K562 (cell line): ENCODE measurements around the gene SLC35A4. TPM values are rescaled to one million over a fixed set of nuclear protein-coding genes. Genes with fewer than 3 reads are reported as not detected.

ENCODE experiments used
- CBX2 ChIP-seq: fragments of 200-600 bp; sonication (generic); IDR thresholded peaks from one replicate; pipeline ENCODE4 v1.6.1; 2012; ENCODE audit warnings: mild to moderate bottlenecking, low read length, inconsistent platforms; ENCODE audit not compliant: insufficient read depth, poor library complexity, severe bottlenecking
- E2F3 ChIP-seq: fragments of 250-450 bp; sonication (Bioruptor Pico); IDR thresholded peaks from 2 replicates; pipeline ENCODE4 v1.4.0; 2020; ENCODE audit warnings: mild to moderate bottlenecking
- EHMT2 ChIP-seq: fragments of 450-650 bp; IDR thresholded peaks from 2 replicates; pipeline ENCODE4 v1.6.1; 2018; ENCODE audit warnings: antibody characterized with exemption
- HLTF ChIP-seq: fragments of 450-650 bp; IDR thresholded peaks from 2 replicates; pipeline ENCODE4 v1.6.1; 2016
- IRF2 ChIP-seq: sonication (generic); formaldehyde crosslinking; IDR thresholded peaks from 2 replicates; pipeline ENCODE4 v1.8.1; 2022; ENCODE audit warnings: mild to moderate bottlenecking, missing genetic modification reagents
- JUN ChIP-seq, 2 experiments: sonication (generic) in 1 of 2; formaldehyde crosslinking in 1 of 2; IDR thresholded peaks; 2 replicates each; pipeline versions ENCODE4 v1.6.1 to v1.8.0; 2012 to 2022; ENCODE audit warnings: borderline replicate concordance in 2 of 2, mild to moderate bottlenecking in 2 of 2, improper control_type of control experiment in 1 of 2, low read depth in 1 of 2, low read length in 1 of 2, missing genetic modification reagents in 1 of 2
- JUNB ChIP-seq: fragments of 450-650 bp; formaldehyde crosslinking; conservative IDR thresholded peaks from 2 replicates; pipeline ENCODE4 v1.4.0; 2020; ENCODE audit warnings: mild to moderate bottlenecking
- NCOR1 ChIP-seq: fragments of 450-650 bp; IDR thresholded peaks from 2 replicates; pipeline ENCODE4 v1.6.1; 2016; ENCODE audit warnings: mild to moderate bottlenecking, moderate library complexity
- RHOXF2B ChIP-seq: fragments of 250-450 bp; sonication (Bioruptor Pico); conservative IDR thresholded peaks from 2 replicates; pipeline ENCODE4 v1.5.1; 2021
- SLC30A9 ChIP-seq: fragments of 250-450 bp; sonication (Bioruptor Pico); IDR thresholded peaks from 2 replicates; pipeline ENCODE4 v1.8.0; 2022; ENCODE audit warnings: mild to moderate bottlenecking, moderate library complexity
- SREBF1 ChIP-seq: fragments of 150-350 bp; IDR thresholded peaks from 2 replicates; pipeline ENCODE4 v1.6.1; 2014; ENCODE audit warnings: antibody characterized with exemption, low read depth, low read length, borderline replicate concordance
- ZNF282 ChIP-seq: sonication (generic); formaldehyde crosslinking; IDR thresholded peaks from 2 replicates; pipeline ENCODE4 v1.8.1; 2023; ENCODE audit warnings: missing genetic modification reagents
- ZNF79 ChIP-seq: fragments of 250-450 bp; sonication (Bioruptor Pico); IDR thresholded peaks from 2 replicates; pipeline ENCODE4 v1.4.0; 2020; ENCODE audit warnings: low read depth, mild to moderate bottlenecking, moderate library complexity
- ZSCAN29 ChIP-seq: fragments of 450-650 bp; IDR thresholded peaks from 2 replicates; pipeline ENCODE4 v1.6.1; 2017
- polyA plus RNA-seq, 8 experiments: library from polyadenylated mRNA; depleted of rRNA in 4 of 8; stranded (reverse) in 5 of 8; unstranded in 3 of 8; fragments of >200 nt; fragmentation: Nextera tagmentation in 2 of 8; fragmentation: Illumina TruSeq in 1 of 8; extraction: Ambion mirVana in 2 of 8; extraction: Trizol in 1 of 8; gene quantifications; 2 replicates each; pipeline versions ENCODE4 v1.2.1 to v1.2.3, GENCODE V29; 2011 to 2014; ENCODE audit warnings: inconsistent platforms in 1 of 8, missing spikeins in 1 of 8
- total RNA-seq, 7 experiments: library from RNA; depleted of rRNA in 6 of 7; stranded (reverse); fragments of >200 nt in 6 of 7; fragmentation: Illumina TruSeq in 2 of 7; extraction: Trizol in 2 of 7; gene quantifications; 2 replicates each; pipeline versions ENCODE4 v1.2.1 to v1.2.3, GENCODE V29; 2011 to 2021; ENCODE audit warnings: low replicate concordance in 1 of 7
- TF ChIP-seq, protein P1 (sequence below): sonication (generic); formaldehyde crosslinking; IDR thresholded peaks from 2 replicates; pipeline ENCODE4 v1.8.0; 2022; ENCODE audit warnings: missing genetic modification reagents, mild to moderate bottlenecking, moderate library complexity, borderline replicate concordance
- TF ChIP-seq, protein P2 (sequence below): sonication (generic); formaldehyde crosslinking; IDR thresholded peaks from 2 replicates; pipeline ENCODE4 v1.8.0; 2022; ENCODE audit warnings: mild to moderate bottlenecking, low read depth, missing genetic modification reagents
- TF ChIP-seq, protein P3 (sequence below): fragments of 250-450 bp; sonication (Bioruptor Pico); IDR thresholded peaks from 2 replicates; pipeline ENCODE4 v1.9.0; 2021; ENCODE audit warnings: mild to moderate bottlenecking, inconsistent platforms

Gene SLC35A4
- total and polyA plus RNA-seq, 9 of the 15 experiments (the other 6 are each of a cell fraction or from before 2014, with no cell fraction given): 21.8 to 171 (median 42.5) TPM

DNA sequence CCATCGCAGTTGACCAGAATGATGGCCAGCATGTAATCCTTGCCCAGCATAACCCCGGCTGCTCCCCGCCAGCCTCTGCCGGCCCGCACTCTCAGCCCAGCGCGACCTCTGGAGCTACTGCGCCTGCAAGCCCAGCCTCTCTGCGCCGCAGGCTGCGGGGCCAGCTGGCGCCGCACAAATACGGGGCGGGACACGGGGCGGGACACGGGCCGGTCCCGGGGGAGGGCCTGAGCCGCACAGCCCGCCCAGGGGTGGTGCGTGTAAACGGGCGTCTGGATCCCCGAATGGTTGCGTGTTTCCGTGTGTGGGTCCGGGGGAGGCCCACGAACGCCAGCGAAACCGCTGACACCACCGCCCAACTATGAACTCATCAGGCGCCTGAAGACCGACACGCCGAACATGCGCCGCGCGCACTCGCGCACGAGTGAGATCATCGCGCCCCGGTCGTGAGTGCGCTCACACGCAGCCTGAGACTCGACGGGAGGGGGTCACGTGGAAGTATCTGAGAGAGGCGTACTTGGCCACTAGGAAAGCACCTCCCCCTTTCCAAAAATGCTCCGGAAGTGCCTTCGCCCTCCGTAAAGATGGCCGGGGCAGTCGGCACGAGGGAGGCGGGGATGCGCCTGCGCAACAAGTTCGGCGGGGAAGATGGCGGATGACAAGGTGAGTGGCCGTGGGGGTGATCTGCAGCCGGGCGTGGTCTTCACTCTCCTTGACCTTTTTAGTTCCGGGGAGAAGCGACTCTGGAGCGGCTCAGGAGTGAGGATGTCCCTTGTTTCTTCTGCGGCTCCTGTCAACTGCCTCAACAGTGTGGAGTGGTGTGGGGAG, at the start of gene SLC35A4, which contains the start of gene APBB3 (continued):
- TF ChIP-seq, protein P1, sequence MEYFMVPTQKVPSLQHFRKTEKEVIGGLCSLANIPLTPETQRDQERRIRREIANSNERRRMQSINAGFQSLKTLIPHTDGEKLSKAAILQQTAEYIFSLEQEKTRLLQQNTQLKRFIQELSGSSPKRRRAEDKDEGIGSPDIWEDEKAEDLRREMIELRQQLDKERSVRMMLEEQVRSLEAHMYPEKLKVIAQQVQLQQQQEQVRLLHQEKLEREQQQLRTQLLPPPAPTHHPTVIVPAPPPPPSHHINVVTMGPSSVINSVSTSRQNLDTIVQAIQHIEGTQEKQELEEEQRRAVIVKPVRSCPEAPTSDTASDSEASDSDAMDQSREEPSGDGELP: peak; percentile 99
- TF ChIP-seq JUN (IDR thresholded peaks at IDR 0.05; ENCODE audit: borderline replicate concordance, low read depth, low read length) (peak; percentile 98), JUN (CRISPR knock-in tag; IDR thresholded peaks at IDR 0.05; ENCODE audit: borderline replicate concordance) (peak; percentile 97), JUNB (no peak), EHMT2 (no peak), E2F3 (peak; percentile 58; the same call in 1 of the 2 replicates), CBX2 (no peak), ZSCAN29 (no peak), IRF2 (CRISPR knock-in tag) (no peak), ZNF282 (CRISPR knock-in tag) (0 out of 2 replicates have a peak, but pooled peaks have one; percentile 37), HLTF (peak; percentile 46; the same call in 1 of the 2 replicates), SREBF1 (no peak), ZNF79 (CRISPR knock-in tag) (no peak), SLC30A9 (CRISPR knock-in tag) (no peak), RHOXF2B (CRISPR knock-in tag) (no peak), NCOR1 (peak; percentile 33; the same call in 1 of the 2 replicates)
- TF ChIP-seq, protein P2, sequence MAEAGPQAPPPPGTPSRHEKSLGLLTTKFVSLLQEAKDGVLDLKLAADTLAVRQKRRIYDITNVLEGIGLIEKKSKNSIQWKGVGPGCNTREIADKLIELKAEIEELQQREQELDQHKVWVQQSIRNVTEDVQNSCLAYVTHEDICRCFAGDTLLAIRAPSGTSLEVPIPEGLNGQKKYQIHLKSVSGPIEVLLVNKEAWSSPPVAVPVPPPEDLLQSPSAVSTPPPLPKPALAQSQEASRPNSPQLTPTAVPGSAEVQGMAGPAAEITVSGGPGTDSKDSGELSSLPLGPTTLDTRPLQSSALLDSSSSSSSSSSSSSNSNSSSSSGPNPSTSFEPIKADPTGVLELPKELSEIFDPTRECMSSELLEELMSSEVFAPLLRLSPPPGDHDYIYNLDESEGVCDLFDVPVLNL (CRISPR knock-in tag): peak; percentile 61; the same call in 1 of the 2 replicates
- TF ChIP-seq, protein P3, sequence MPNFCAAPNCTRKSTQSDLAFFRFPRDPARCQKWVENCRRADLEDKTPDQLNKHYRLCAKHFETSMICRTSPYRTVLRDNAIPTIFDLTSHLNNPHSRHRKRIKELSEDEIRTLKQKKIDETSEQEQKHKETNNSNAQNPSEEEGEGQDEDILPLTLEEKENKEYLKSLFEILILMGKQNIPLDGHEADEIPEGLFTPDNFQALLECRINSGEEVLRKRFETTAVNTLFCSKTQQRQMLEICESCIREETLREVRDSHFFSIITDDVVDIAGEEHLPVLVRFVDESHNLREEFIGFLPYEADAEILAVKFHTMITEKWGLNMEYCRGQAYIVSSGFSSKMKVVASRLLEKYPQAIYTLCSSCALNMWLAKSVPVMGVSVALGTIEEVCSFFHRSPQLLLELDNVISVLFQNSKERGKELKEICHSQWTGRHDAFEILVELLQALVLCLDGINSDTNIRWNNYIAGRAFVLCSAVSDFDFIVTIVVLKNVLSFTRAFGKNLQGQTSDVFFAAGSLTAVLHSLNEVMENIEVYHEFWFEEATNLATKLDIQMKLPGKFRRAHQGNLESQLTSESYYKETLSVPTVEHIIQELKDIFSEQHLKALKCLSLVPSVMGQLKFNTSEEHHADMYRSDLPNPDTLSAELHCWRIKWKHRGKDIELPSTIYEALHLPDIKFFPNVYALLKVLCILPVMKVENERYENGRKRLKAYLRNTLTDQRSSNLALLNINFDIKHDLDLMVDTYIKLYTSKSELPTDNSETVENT (CRISPR knock-in tag): peak; percentile 34
